PC-3 (cell line): ENCODE results near the gene MTHFD1L. TPM values are rescaled to one million over a fixed set of nuclear protein-coding genes. Genes with fewer than 3 reads are reported as not detected.

ENCODE experiments used
- ATAC-seq: fragments of 200-7000 bp; cut with Tn5 transposase; 2 replicates; pipeline ENCODE4 v1.9.1; 2020; ENCODE audit warnings: mild to moderate bottlenecking, moderate library complexity
- BruUV-seq: library from RNA; stranded (reverse); fragments of 400-500 nt; replicated peaks from 2 replicates; lab custom pipeline; 2021; lab: Mats Ljungman, UMichigan
- CTCF ChIA-PET: fragments of 300-600 bp; sonication (Branson Sonifier 250); formaldehyde crosslinking; loops from one replicate; lab custom pipeline; 2022; ENCODE audit warnings: antibody characterized with exemption; lab: Charles Lee
- POLR2A ChIA-PET: fragments of 300-600 bp; sonication (Branson Sonifier 250); formaldehyde crosslinking; loops from one replicate; lab custom pipeline; 2022; ENCODE audit warnings: antibody characterized with exemption; ENCODE audit not compliant: unreplicated experiment; lab: Charles Lee
- DNase-seq: peaks from one replicate; pipeline ENCODE4 v3.0.0-alpha.2; 2015
- H2AFZ ChIP-seq: fragments of 300-600 bp; sonication (generic); 2 replicates; pipeline ENCODE4 v1.6.0; 2016; ENCODE audit warnings: antibody characterized with exemption, low read length
- H3F3A ChIP-seq: fragments of 300-600 bp; sonication (generic); one replicate; pipeline ENCODE4 v1.6.0; 2017; ENCODE audit warnings: antibody characterized with exemption, low read length, control low read depth, mild to moderate bottlenecking; ENCODE audit not compliant: unreplicated experiment
- H3K27ac ChIP-seq: fragments of 300-600 bp; sonication (generic); 2 replicates; pipeline ENCODE4 v1.5.1; 2016; ENCODE audit warnings: mild to moderate bottlenecking, low read length
- H3K27me3 ChIP-seq: fragments of 300-600 bp; sonication (generic); 2 replicates; pipeline ENCODE4 v1.6.1; 2016; ENCODE audit warnings: low read length, mixed read lengths
- H3K36me3 ChIP-seq: fragments of 300-600 bp; sonication (generic); 2 replicates; pipeline ENCODE4 v1.6.1; 2016; ENCODE audit warnings: low read depth, mixed run types, low read length, mixed read lengths
- H3K4me1 ChIP-seq: fragments of 300-600 bp; sonication (generic); 2 replicates; pipeline ENCODE4 v1.5.1; 2016; ENCODE audit warnings: low read length; ENCODE audit not compliant: insufficient read depth
- H3K4me2 ChIP-seq: fragments of 300-600 bp; sonication (generic); 2 replicates; pipeline ENCODE4 v1.6.0; 2016; ENCODE audit warnings: low read length
- H3K4me3 ChIP-seq: fragments of 300-600 bp; sonication (generic); 2 replicates; pipeline ENCODE4 v1.5.1; 2016; ENCODE audit warnings: mild to moderate bottlenecking, low read length, mixed read lengths
- H3K79me2 ChIP-seq: fragments of 300-600 bp; sonication (generic); 2 replicates; pipeline ENCODE4 v1.6.1; 2017; ENCODE audit warnings: low read length, mixed read lengths
- H3K9ac ChIP-seq: fragments of 300-600 bp; sonication (generic); 2 replicates; pipeline ENCODE4 v1.6.0; 2016; ENCODE audit warnings: mild to moderate bottlenecking, low read length
- H3K9me2 ChIP-seq: fragments of 300-600 bp; sonication (generic); replicated peaks from 2 replicates; pipeline ENCODE4 v1.6.1; 2016; ENCODE audit warnings: mixed run types, low read length, mixed read lengths
- H3K9me3 ChIP-seq: fragments of 300-600 bp; sonication (generic); 2 replicates; pipeline ENCODE4 v1.6.1; 2016; ENCODE audit warnings: low read length, mixed read lengths
- H4K20me1 ChIP-seq: fragments of 300-600 bp; sonication (generic); 2 replicates; pipeline ENCODE4 v1.6.1; 2016; ENCODE audit warnings: low read length, mixed read lengths
- EZH2 ChIP-seq: fragments of 300-600 bp; sonication (generic); IDR thresholded peaks from one replicate; pipeline ENCODE4 v1.6.1; 2017; ENCODE audit warnings: antibody characterized with exemption, mild to moderate bottlenecking, low read length; ENCODE audit not compliant: unreplicated experiment
- EZH2phosphoT487 ChIP-seq: fragments of 300-600 bp; sonication (generic); IDR thresholded peaks from 2 replicates; pipeline ENCODE4 v1.6.1; 2018; ENCODE audit warnings: mild to moderate bottlenecking, antibody characterized with exemption, low read length, borderline replicate concordance
- intact Hi-C: fragments of 100-400 bp; cut with micrococcal nuclease; formaldehyde crosslinking; loops from 2 replicates; pipeline ENCODE4 v1.9.0; 2023
- total RNA-seq: library from RNA; depleted of rRNA; stranded (reverse); fragments of >200 nt; gene quantifications from 2 replicates; pipeline ENCODE4 v1.2.3, GENCODE V29; 2014
- TF ChIP-seq, protein P1 (sequence below): fragments of 300-600 bp; sonication (generic); conservative IDR thresholded peaks from 2 replicates; pipeline ENCODE4 v1.5.1; 2017; ENCODE audit warnings: antibody characterized with exemption, low read depth, mild to moderate bottlenecking, low read length

Gene MTHFD1L
- total RNA-seq, 1 experiment from 2014 or later: 11.9 TPM

DNA sequence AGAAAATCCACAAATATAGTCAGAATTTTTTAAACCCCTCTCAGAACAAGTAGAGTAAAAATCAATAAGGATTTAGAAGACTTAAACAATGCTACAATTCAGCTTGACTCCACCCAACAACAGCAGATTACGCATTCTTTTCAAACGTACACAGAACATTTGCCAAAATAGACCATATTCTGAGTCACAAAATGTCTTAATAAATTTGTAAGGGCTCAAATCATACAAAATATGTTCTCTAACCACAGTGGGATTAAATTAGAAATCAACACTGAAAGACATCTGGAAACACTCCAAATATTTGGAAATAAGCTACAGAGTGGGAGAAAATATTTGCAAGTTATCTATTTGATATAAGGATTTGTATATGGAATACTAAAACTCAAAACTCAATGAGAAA is 210.0 kb downstream of the MTHFD1L start:
- no peak overlapping the region for H2AFZ ChIP-seq
- H3K4me1 ChIP-seq: peaks cover 24% of the 10 kb centered on the region
- H3K4me2 ChIP-seq: peak overlapping the region; percentile 46
- ChIA-PET CTCF (no interaction called here), POLR2A (no interaction called here)
- 0 out of 2 replicates have a peak, but pooled peaks cover 1% of the 10 kb centered on the region for H3K79me2 ChIP-seq
- no peaks in the 10 kb centered on the region for H3K9me2 ChIP-seq
- peak overlapping the region; percentile 67 for H3K9ac ChIP-seq
- no peaks in the 10 kb centered on the region for H3K9me3 ChIP-seq
- peak; percentile 62 for ATAC-seq
- BruUV-seq: no TSS peak
- TF ChIP-seq EZH2 (no peak), EZH2phosphoT487 (no peak)
- TF ChIP-seq, protein P1, sequence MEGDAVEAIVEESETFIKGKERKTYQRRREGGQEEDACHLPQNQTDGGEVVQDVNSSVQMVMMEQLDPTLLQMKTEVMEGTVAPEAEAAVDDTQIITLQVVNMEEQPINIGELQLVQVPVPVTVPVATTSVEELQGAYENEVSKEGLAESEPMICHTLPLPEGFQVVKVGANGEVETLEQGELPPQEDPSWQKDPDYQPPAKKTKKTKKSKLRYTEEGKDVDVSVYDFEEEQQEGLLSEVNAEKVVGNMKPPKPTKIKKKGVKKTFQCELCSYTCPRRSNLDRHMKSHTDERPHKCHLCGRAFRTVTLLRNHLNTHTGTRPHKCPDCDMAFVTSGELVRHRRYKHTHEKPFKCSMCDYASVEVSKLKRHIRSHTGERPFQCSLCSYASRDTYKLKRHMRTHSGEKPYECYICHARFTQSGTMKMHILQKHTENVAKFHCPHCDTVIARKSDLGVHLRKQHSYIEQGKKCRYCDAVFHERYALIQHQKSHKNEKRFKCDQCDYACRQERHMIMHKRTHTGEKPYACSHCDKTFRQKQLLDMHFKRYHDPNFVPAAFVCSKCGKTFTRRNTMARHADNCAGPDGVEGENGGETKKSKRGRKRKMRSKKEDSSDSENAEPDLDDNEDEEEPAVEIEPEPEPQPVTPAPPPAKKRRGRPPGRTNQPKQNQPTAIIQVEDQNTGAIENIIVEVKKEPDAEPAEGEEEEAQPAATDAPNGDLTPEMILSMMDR: no peak
- intact Hi-C loops: no loop called here
- H3K27ac ChIP-seq: peak overlapping the region; percentile 93
- H3F3A ChIP-seq: no peaks in the 10 kb centered on the region
- no peaks in the 10 kb centered on the region for H4K20me1 ChIP-seq
- H3K4me3 ChIP-seq: no peak overlapping the region
- H3K27me3 ChIP-seq: no peaks in the 10 kb centered on the region
- H3K36me3 ChIP-seq: peaks cover 5% of the 10 kb centered on the region; the same call in 1 of the 2 replicates
- DNase-seq: peak; percentile 86

DNA sequence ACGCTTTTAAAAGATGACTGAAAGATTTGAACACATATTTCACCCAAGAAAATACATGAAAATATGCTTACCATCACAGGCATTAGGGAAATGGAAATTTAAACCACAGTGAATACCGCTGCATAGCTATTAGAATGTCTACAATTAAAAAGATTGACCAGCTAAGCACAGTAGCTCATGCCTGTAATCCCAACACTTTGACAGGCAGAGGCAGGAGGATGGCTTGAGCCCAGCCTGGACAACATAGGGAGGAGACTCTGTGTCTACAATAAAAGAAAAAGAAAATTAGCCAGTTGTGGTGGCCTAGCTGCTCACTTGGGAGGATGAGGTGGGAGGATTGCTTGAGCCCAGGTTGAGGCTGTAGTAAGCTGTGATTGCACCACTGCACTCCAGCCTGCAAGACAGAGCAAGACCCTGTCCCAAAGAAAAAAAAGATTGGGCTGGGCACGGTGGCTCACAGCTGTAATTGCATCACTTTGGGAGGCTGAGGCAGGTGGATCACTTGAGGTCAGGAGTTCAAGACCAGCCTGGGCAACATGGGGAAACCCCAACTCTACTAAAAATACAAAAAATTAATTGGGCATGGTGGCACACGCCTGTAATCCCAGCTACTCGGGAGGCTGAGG is 210.5 kb downstream of the MTHFD1L start:
- BruUV-seq: no TSS peak
- ChIA-PET POLR2A (no interaction called here), CTCF (no interaction called here)
- Histone ChIP-seq H2AFZ (no peak overlapping the region), H4K20me1 (no peaks in the 10 kb centered on the region), H3K4me2 (peak overlapping the region; percentile 46), H3K27me3 (no peaks in the 10 kb centered on the region), H3K9ac (peak overlapping the region; percentile 67), H3K4me1 (peaks cover 22% of the 10 kb centered on the region), H3K9me2 (no peaks in the 10 kb centered on the region), H3K79me2 (no peaks in the 10 kb centered on the region), H3K9me3 (no peaks in the 10 kb centered on the region), H3F3A (no peaks in the 10 kb centered on the region), H3K4me3 (no peak overlapping the region), H3K36me3 (peaks cover 5% of the 10 kb centered on the region; the same call in 1 of the 2 replicates), H3K27ac (peak overlapping the region; percentile 93)
- intact Hi-C loops: no loop called here
- TF ChIP-seq EZH2phosphoT487 (no peak), EZH2 (no peak)
- TF ChIP-seq, protein P1: no peak
- ATAC-seq (no peak), DNase-seq (no peak)

GRCh38 chr6:151078655-151079054 is 213.2 kb downstream of the MTHFD1L start:
- Histone ChIP-seq H2AFZ (no peak overlapping the region), H3K27me3 (no peaks in the 10 kb centered on the region), H3K79me2 (peaks cover 4% of the 10 kb centered on the region; the same call in 1 of the 2 replicates), H3K36me3 (peaks cover 5% of the 10 kb centered on the region; the same call in 1 of the 2 replicates), H3F3A (no peaks in the 10 kb centered on the region), H3K9ac (no peak overlapping the region), H3K9me3 (no peaks in the 10 kb centered on the region), H3K27ac (no peak overlapping the region), H3K9me2 (no peaks in the 10 kb centered on the region), H4K20me1 (no peaks in the 10 kb centered on the region), H3K4me2 (no peak overlapping the region), H3K4me3 (no peak overlapping the region), H3K4me1 (peaks cover 36% of the 10 kb centered on the region)
- ChIA-PET POLR2A (no interaction called here), CTCF (no interaction called here)
- DNase-seq: no peak
- BruUV-seq: no TSS peak
- no peak for ATAC-seq
- TF ChIP-seq EZH2: no peak
- TF ChIP-seq, protein P1: no peak
- no peak for TF ChIP-seq EZH2phosphoT487
- intact Hi-C loops: no loop called here
